Activated T-cell treated with anti-CD3 and anti-CD28 coated beads, Interleukin-2, amount 50 U/mL, for 1 hour (primary cell): ENCODE results near the gene VSIG10L2.
"Not testable (repeated sequence)": the region's sequence is repeated elsewhere in the genome, so short reads cannot be mapped to it uniquely, and the experiment has no call there.

Source experiments
- DNase-seq: peaks from one replicate; pipeline ENCODE4 v3.0.0-alpha.2; 2020

The VSIG10L2 gene

DNA sequence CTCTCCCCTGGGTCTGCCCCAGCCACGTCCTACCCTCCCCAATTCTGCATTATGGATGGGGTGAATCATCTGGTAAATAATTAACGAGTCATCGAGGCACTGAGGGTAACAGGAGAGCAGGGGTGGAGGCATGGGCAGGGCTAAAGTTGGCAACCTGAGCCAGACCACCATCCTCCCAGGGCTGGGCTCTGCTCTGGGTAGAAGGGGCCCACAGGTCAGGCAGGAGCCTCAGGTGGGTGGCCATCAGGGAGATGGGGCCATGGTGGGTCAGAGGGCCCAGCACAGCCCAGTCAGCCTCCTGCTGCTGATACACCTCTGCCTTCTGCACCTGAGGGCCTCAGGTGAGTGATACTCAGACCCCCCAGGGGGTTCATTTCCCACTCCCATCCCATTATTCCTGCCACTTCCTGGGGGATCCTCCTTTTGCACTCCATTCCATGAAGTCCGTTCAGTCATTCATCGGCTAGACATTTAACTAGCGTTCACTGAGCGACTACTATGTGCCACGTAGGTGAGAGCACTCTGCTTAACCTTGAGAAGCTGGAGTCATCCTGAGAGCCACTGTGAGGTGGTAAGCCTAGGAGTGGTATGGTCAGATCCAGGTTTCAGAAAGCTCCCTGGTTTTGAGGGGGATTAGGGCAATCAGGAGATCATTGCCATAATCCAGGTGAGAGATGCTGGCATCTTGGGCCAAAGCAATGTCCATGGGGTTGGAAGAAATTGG is at the start of gene VSIG10L2:
Gene VSIG10L2 (plus strand): TSS at position 248 of the 724 bp plus-strand sequence. CDS start 12 bp downstream, at position 260.
- no peak for DNase-seq

GRCh38 chr11:125901872-125902271 is 44.0 kb upstream of the VSIG10L2 start:
- no peak for DNase-seq

GRCh38 chr11:125902277-125902926 is 43.4 kb upstream of the VSIG10L2 start:
- DNase-seq, result no peak

DNA sequence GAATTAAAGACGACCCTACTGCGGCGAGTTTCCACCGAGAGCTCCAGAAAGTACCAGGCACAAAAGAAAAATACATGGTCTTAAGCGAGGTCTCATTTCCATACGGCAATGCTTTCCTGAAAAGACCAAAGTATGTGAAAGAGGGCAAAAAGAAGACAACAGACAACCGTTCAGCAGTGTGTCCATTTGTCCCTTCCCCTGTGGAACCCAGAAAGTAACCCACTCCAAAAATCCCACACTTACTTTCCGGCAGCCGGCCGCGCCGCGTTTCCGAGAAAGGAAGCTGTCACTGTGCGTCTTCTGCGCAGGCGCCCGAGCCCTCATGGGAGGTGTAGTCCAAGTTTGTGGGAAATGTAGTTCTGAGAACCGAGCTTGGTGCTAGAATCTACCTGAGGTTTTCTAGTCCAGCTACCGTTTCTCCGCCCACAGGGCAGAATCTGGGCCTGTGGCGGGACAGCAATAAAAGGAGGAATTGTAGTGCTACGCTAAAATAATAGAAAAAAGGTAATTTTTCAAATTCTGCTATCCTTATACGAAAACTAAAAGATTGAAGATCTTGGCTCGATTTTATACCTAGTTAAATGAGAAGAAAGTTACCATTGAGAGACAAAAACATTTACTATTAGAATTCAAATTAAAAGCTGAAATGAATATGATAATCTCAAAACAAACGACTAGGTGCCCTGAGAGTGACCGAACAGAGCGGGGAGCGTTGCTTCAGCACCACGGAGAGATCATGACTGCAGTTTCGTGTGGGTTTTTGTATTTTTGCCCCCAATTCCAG is 42.7 kb upstream of the VSIG10L2 start, which contains the start of gene PUS3:
Gene PUS3 (minus strand): TSS at position 280 of the 784 bp plus-strand sequence. CDS start 6,922 bp downstream, outside the sequence.
- peak; percentile 83 for DNase-seq

DNA sequence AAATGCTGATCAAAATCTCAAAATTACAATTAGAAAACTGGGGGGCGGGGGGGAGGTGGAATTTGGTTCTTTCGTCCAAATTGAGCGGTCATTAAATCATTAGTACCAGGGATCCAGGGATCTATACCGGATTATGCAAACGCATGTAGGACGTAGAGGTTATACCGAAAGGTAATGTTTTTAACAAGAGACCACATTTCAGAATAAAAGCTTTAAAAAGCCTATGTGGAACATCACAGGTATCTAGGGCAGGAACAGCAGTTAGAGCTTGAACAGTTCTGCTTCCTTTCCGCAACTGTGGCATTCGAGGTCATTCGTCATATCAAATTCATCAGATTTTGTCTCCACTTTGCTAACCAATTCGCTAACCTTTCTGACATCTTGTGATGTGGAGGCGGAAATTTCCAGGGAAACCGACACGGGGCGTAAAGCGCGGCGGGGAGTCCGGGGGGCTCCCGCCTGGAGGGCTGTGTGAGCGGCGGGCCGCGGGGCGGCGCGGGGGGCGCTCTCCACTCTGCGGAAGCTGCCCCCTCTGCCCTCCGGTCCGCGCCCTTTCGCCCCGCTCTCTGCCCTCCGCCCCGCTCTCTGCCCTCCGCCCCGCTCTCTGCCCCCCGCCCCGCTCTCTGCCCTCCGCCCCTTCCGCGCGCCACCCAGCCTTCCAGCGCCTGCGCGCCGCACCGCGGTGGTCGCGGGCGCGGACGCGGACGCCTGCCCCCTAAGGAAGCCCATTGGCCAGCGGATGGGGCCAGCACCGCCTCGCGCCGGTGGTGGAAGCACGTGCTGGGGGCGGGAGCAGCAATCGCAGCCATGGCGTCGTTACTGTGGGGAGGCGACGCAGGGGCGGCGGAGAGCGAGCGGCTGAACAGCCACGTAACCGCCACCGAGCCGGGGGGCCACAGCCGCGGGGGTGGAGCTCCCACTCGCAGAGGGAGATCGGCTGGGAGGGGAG is 41.9 kb upstream of the VSIG10L2 start, which contains the start of gene DDX25:
Gene DDX25 (plus strand): TSS at position 798 of the 949 bp plus-strand sequence. CDS start 10 bp downstream, at position 808.
- peak; percentile 25 for DNase-seq

DNA sequence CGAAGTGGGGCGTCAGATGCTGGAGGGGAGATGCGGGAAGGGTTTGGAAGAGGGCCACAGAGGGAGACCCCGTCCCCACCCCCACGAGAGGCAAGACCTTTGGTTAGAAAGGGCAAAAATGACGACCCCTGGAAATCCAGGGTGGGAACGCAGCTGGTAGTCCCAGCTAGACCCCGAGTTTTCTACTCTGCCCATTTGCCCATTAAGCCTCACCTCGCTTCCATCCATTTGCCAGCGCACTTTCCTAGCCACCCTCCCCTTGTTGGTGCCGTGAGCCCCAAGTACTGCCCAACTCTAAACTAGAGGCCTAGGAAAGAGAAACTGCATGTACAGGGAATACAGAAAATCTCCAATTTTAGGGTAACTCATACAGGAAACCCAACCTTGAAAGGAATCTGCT is 41.2 kb upstream of the VSIG10L2 start:
- DNase-seq, result no peak

GRCh38 chr11:125910226-125910849 is 35.5 kb upstream of the VSIG10L2 start:
- DNase-seq, result no peak

- DNase-seq, result not testable (repeated sequence)
Observed at GRCh38 chr11:125914601-125915000, 31.2 kb upstream of the VSIG10L2 start.

DNA sequence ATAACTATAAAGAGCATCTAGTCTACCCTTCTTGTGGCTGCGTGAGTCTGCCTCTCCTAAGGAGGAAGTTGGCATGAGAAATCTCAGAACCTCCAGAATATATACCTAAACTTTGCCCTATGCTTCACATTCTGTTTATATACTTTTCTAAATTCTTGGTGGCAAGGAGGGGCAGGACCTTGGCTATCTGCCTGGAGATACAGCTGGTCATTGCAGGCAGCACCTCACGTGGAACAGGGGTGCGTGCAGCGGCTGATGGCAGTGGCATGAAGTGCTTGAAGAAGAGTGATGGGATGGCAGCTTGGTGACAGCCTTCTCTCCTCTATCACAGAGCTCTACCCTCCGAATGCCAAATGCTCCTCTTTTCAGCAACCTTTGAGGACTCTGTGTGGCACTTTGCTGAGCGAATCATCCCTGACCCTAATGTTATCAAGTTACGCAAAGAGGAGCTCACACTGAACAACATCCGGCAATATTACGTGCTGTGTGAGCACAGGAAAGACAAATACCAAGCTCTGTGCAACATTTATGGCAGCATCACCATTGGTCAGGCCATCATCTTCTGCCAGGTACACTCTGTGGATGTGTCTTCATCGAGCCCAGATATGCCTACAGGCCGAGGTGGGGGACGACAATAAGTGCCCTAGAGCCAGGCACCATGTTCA is 29.0 kb upstream of the VSIG10L2 start:
- no peak for DNase-seq

GRCh38 chr11:125918140-125918840 is 27.6 kb upstream of the VSIG10L2 start:
- no peak for DNase-seq

- no peak for DNase-seq
Observed at GRCh38 chr11:125921042-125921441, 24.8 kb upstream of the VSIG10L2 start.

GRCh38 chr11:125922156-125922555 is 23.7 kb upstream of the VSIG10L2 start:
- no peak for DNase-seq

- DNase-seq, result peak; percentile 47
Observed at GRCh38 chr11:125923012-125923579, 22.7 kb upstream of the VSIG10L2 start.

DNA sequence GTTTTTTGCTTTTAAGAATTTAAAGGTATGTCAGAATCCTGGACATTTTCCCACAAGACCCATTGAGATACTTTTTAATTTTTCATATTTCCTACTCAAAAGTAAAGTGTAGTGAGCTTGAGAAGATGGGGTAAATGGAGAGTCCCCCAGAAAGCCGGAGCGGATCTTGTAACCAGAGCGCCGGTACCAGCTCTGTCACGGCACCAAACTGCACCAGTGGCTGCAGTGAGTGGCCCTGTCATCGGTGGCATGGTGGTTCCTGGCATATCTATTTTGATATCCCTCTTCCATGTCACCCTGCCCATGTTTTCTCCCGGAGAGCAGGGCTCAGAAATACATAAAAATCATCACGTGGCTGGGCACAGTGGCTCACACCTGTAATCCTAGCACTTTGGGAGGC is 22.2 kb upstream of the VSIG10L2 start:
- DNase-seq, result no peak

GRCh38 chr11:125924384-125925007 is 21.3 kb upstream of the VSIG10L2 start:
- no peak for DNase-seq

DNA sequence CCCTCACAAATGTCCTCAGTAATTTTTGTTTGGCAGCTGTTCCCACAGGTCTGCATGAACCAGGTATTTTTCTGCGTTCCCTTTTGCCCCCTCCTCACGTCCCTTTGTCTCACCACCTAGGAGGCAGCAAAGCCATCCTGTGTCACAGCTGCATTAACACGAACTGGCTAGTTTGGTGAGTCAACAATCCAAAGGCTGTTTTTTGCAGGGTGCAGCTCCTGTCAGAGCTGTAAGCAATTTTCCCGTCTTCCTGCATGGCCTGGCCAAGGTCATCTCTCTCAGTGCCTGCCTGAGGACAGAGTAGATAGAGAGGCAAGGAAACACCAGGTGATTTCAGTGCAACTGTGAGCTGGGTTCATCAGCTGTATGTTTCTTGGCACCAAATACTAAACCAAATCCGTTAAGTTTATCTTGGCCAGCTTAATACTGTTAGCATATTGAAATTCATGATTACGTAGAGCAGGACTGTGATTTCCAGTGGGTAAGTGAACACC is 20.6 kb upstream of the VSIG10L2 start:
- no peak for DNase-seq

DNA sequence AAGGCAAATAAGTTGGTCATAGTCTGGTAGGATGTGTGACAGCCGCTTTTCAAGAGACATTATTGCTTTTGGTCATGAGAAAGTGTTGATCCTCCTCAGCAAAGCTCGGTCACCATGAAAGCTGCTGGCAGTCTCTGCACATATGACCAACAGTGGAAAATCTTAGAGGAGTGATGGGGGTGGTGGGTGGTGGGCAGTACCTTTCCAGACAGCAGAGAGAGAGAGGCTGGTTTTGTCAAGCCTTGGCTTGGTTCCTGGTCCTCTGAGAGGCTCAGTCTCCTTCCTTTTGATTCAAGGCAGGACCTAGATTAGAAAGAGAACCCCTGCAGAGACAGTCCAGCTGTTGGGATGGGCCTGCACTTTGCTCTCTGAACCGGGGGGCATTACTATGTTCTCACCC is 20.0 kb upstream of the VSIG10L2 start:
- no peak for DNase-seq

GRCh38 chr11:125926682-125927081 is 19.2 kb upstream of the VSIG10L2 start:
- no peak for DNase-seq

DNA sequence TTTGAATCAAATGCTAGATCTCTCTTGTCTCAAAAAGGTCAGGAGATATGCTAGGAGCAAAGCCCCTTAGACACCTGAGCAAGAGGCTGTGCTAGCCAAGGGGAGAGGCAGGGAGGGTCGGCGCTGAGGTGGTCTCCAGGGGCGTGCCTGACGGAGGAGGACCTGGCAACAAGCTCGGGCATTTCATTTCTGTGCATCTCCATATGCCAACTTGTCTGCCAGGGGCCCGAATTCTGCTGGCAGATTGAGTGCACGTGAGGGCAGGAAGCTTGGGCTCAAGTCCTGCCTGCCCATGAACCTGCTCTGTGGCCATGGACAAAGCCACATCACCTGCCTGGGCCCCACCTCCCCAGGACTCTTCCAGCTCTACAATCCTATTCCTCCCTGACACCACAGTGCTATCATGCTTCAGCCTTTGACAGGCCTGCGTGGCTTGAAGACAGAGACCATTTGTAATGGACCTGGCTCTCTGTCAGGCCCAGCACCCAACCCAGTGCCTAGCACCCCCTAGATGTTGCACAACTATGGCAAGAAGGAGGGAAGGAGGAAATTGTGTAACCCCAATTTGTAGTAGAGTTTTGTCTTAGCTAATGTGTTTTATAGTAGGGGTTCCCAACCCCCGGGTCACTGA is 16.3 kb upstream of the VSIG10L2 start:
- no peak for DNase-seq
